Measurements from ENCODE around the gene ARHGAP30.

The ARHGAP30 gene

GRCh38 chr1:161008869-161009510 is 60.7 kb downstream of the ARHGAP30 start:
- TF ChIP-seq, protein P1, sequence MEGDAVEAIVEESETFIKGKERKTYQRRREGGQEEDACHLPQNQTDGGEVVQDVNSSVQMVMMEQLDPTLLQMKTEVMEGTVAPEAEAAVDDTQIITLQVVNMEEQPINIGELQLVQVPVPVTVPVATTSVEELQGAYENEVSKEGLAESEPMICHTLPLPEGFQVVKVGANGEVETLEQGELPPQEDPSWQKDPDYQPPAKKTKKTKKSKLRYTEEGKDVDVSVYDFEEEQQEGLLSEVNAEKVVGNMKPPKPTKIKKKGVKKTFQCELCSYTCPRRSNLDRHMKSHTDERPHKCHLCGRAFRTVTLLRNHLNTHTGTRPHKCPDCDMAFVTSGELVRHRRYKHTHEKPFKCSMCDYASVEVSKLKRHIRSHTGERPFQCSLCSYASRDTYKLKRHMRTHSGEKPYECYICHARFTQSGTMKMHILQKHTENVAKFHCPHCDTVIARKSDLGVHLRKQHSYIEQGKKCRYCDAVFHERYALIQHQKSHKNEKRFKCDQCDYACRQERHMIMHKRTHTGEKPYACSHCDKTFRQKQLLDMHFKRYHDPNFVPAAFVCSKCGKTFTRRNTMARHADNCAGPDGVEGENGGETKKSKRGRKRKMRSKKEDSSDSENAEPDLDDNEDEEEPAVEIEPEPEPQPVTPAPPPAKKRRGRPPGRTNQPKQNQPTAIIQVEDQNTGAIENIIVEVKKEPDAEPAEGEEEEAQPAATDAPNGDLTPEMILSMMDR (conservative IDR thresholded peaks at IDR 0.05): no peak
- no peak for TF ChIP-seq ZFX (IDR thresholded peaks at IDR 0.05)
- no peak overlapping the region for H3K27ac ChIP-seq

DNA sequence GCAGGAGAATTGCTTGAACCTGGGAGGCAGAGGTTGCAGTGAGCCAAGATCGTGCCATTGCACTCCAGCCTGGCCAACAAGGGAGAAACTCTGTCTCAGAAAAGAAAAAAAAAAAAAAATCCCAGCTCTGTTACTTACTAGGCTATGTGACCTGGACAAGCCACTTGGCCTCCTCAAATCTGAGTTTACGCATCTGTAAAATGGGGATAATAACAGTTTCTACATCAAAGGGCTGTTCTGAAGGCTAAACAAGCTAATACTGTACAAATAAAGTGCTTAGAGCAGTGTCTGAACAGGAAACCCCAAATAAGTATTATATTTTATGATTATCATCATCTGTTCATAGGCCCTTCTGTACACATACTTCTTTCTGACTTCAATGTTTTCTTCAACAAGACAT is 62.3 kb downstream of the ARHGAP30 start:
- no peak overlapping the region for H3K27ac ChIP-seq

GRCh38 chr1:161006563-161006962 is 63.1 kb downstream of the ARHGAP30 start:
- no peak overlapping the region for H3K27ac ChIP-seq
- no peak for TF ChIP-seq ZFX (IDR thresholded peaks at IDR 0.05)
- TF ChIP-seq, protein P1 (conservative IDR thresholded peaks at IDR 0.05): no peak

More for the DNA sequence above, 62.3 kb downstream of the ARHGAP30 start:
- TF ChIP-seq ZFX (IDR thresholded peaks at IDR 0.05): no peak
- TF ChIP-seq, protein P1 (conservative IDR thresholded peaks at IDR 0.05): no peak

- no peak overlapping the region for H3K27ac ChIP-seq
- TF ChIP-seq ZFX (IDR thresholded peaks at IDR 0.05): no peak
- TF ChIP-seq, protein P1 (conservative IDR thresholded peaks at IDR 0.05): no peak
Observed at GRCh38 chr1:161001525-161001924, 68.2 kb downstream of the ARHGAP30 start.

GRCh38 chr1:161000736-161001480 is 68.8 kb downstream of the ARHGAP30 start:
- no peak for TF ChIP-seq ZFX (IDR thresholded peaks at IDR 0.05)
- TF ChIP-seq, protein P1 (conservative IDR thresholded peaks at IDR 0.05): no peak
- no peak overlapping the region for H3K27ac ChIP-seq

- TF ChIP-seq, protein P1 (conservative IDR thresholded peaks at IDR 0.05): no peak
- no peak for TF ChIP-seq ZFX (IDR thresholded peaks at IDR 0.05)
- no peak overlapping the region for H3K27ac ChIP-seq
Observed at GRCh38 chr1:160999376-160999775, 70.3 kb downstream of the ARHGAP30 start.

GRCh38 chr1:160997323-160998038 is 72.2 kb downstream of the ARHGAP30 start:
- no peak for TF ChIP-seq ZFX (IDR thresholded peaks at IDR 0.05)
- TF ChIP-seq, protein P1 (conservative IDR thresholded peaks at IDR 0.05): no peak; the same call in 1 of the 2 replicates
- no peak overlapping the region for H3K27ac ChIP-seq
